GM06990 (cell line): ENCODE measurements around the gene SIX2.

ENCODE experiments used
- DNase-seq: peaks from one replicate; pipeline ENCODE4 v3.0.0-alpha.2; 2011; ENCODE audit not compliant: insufficient read length; ENCODE audit errors: extremely low read depth
- H3K27me3 ChIP-seq: replicated peaks from 2 replicates; pipeline ENCODE4 v1.6.0; 2011; ENCODE audit warnings: low read length; ENCODE audit not compliant: control insufficient read depth, insufficient read depth
- H3K36me3 ChIP-seq: 2 replicates; pipeline ENCODE4 v1.5.1; 2011; ENCODE audit warnings: low read length; ENCODE audit not compliant: control insufficient read depth, insufficient read depth
- H3K4me3 ChIP-seq: replicated peaks from 2 replicates; pipeline ENCODE4 v1.5.1; 2011; ENCODE audit warnings: low read depth, mild to moderate bottlenecking, control low read depth, low read length
- TF ChIP-seq, protein P1 (sequence below): IDR thresholded peaks from 2 replicates; pipeline ENCODE4 v1.5.1; 2011; ENCODE audit warnings: low read length, control low read depth, mild to moderate bottlenecking, inconsistent platforms; ENCODE audit not compliant: insufficient read depth, poor library complexity, severe bottlenecking

SIX2 gene

DNA sequence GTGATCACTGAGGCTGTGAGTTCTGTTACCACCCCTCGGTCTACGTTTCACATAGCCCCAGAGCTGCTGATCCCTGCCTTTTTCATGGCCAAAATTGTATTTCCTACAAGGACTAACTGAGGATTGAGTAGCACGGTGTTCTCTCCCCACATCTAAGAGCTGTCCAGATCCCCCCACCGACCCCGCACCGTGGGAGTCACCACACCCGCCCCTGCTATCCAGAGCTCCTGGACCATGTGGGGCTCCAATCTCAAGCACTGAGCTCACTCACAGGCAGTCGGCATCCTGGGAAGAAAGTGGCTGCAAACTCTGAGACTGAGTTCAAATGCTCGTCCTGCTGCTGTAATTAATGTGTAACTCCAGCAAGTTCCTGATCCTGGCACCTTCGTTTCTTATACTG is 9.7 kb downstream of the SIX2 start:
- no peaks in the 10 kb centered on the region for H3K36me3 ChIP-seq
- H3K27me3 ChIP-seq = peaks cover 11% of the 10 kb centered on the region
- no peak overlapping the region for H3K4me3 ChIP-seq
- DNase-seq = no peak
- TF ChIP-seq, protein P1, sequence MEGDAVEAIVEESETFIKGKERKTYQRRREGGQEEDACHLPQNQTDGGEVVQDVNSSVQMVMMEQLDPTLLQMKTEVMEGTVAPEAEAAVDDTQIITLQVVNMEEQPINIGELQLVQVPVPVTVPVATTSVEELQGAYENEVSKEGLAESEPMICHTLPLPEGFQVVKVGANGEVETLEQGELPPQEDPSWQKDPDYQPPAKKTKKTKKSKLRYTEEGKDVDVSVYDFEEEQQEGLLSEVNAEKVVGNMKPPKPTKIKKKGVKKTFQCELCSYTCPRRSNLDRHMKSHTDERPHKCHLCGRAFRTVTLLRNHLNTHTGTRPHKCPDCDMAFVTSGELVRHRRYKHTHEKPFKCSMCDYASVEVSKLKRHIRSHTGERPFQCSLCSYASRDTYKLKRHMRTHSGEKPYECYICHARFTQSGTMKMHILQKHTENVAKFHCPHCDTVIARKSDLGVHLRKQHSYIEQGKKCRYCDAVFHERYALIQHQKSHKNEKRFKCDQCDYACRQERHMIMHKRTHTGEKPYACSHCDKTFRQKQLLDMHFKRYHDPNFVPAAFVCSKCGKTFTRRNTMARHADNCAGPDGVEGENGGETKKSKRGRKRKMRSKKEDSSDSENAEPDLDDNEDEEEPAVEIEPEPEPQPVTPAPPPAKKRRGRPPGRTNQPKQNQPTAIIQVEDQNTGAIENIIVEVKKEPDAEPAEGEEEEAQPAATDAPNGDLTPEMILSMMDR = no peak

DNA sequence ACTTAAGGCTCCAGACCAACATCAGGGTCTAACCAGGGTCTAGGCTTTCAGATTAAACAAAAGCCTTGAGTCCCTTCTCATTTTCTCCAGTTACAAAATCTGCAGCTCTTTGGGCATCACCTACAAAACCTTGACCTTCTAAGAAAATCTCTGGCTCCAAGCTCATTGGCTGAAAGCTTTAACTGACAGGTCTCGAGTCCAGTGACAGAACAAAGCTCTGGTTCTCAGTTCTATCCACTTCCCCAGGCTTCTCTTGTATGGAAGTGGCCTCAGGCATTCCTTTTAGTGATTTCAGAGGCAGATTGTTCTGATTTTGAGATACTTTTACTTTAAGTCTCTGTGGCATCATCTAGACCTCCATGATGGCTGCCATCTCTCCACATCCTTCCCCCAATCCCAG is 11.3 kb downstream of the SIX2 start:
- no peak for DNase-seq
- TF ChIP-seq, protein P1 = no peak
- Histone ChIP-seq H3K36me3 (no peaks in the 10 kb centered on the region), H3K27me3 (peaks cover 5% of the 10 kb centered on the region), H3K4me3 (no peak overlapping the region)

DNA sequence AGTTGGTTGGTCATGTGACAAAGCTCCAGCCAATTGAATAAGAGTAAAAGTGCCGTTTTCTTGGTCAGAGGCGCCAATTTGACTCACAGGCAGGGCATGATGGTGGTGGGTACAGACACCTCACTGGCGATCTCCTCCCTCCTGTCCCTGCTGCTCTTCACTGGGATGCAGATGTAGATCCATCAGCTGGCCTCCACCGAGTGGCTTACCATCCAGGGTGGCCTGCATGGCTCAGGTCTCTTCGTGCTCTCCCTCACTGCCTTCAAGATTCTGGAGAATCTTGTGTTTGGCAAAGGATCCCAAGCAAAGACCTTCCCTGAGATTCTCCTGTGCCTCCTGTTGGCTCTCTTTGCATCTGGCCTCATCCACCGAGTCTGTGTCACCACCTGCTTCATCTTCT is 12.9 kb downstream of the SIX2 start:
- Histone ChIP-seq H3K4me3 (no peak overlapping the region), H3K36me3 (no peaks in the 10 kb centered on the region), H3K27me3 (peaks cover 2% of the 10 kb centered on the region; the same call in 1 of the 2 replicates)
- TF ChIP-seq, protein P1 = no peak
- no peak for DNase-seq

DNA sequence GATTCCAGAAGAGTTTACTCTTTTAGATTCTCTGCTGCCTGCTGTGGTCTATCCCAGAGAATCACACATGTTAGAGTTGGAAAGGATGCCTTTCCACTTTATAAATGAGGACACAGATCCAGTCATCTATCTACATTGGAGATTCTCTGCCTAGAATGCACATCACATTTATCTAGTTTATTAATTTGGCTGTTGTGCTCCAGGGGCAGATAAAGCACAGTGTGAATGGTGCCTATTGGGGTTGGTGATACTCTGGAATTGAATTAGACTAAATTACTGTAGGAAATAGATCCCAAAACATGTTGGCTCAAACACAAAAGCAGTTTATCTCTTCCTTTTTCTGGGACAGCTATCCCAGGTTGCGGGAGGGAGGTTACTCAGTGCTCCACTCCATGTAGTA is 14.9 kb downstream of the SIX2 start:
- no peak overlapping the region for H3K4me3 ChIP-seq
- DNase-seq = no peak
- TF ChIP-seq, protein P1 = no peak

DNA sequence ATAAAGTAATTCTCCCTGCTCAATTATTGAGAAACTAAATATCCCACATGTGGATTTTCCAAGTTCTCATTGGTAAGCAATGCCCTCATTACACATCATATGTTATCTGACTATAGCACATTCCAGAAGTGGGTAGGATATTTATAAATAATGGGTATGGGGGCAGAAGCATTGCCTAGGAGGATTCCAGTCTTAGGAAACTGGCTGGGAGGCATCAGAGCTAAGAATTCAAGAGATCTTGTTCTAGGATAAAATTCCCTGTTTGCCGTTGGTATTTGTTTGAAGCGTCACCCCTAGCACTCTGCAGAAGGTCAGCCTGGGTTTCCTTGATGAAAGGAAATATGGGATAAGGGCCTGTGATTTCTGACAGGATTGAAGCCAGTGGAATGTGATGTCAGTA is 20.1 kb downstream of the SIX2 start:
- TF ChIP-seq, protein P1 = no peak
- DNase-seq = no peak
- H3K4me3 ChIP-seq = no peak overlapping the region

More for the DNA sequence above, 14.9 kb downstream of the SIX2 start:
- Histone ChIP-seq H3K36me3 (no peaks in the 10 kb centered on the region), H3K27me3 (peaks cover 2% of the 10 kb centered on the region)

More for the DNA sequence above, 20.1 kb downstream of the SIX2 start:
- Histone ChIP-seq H3K27me3 (no peaks in the 10 kb centered on the region; the same call in none of the 2 replicates), H3K36me3 (no peaks in the 10 kb centered on the region)
